SW480 (cell line): ENCODE results near the gene TNFAIP3.

Experiments used
- DNase-seq: peaks from one replicate; pipeline ENCODE4 v3.0.0-alpha.2; 2016; ENCODE audit warnings: low spot score

TNFAIP3 gene

GRCh38 chr6:137925141-137925698 is 58.2 kb downstream of the TNFAIP3 start:
- DNase-seq: no peak

GRCh38 chr6:137926207-137926731 is 59.2 kb downstream of the TNFAIP3 start:
- peak; percentile 18 for DNase-seq

GRCh38 chr6:137926985-137927384 is 59.9 kb downstream of the TNFAIP3 start:
- DNase-seq: no peak

GRCh38 chr6:137927777-137928218 is 60.7 kb downstream of the TNFAIP3 start:
- no peak for DNase-seq

- DNase-seq: no peak
Observed at GRCh38 chr6:137928286-137928685, 61.2 kb downstream of the TNFAIP3 start.

GRCh38 chr6:137931849-137932465 is 64.9 kb downstream of the TNFAIP3 start:
- no peak for DNase-seq
